22Rv1 (cell line): ENCODE results near the gene KLHL42.

ENCODE experiments used
- CTCF ChIP-seq: fragments of 450-650 bp; IDR thresholded peaks from 2 replicates; pipeline ENCODE4 v1.5.1; 2017; ENCODE audit warnings: mild to moderate bottlenecking
- ZFX ChIP-seq: fragments of 450-650 bp; IDR thresholded peaks from 2 replicates; pipeline ENCODE4 v1.6.1; 2017; ENCODE audit warnings: antibody characterized with exemption, borderline replicate concordance

- no peak for TF ChIP-seq CTCF
- no peak for TF ChIP-seq ZFX
These were observed 16.1 kb downstream of the KLHL42 start for GRCh38 chr12:27796128-27796527.
